GM13977 (cell line): ENCODE data around the gene PAPOLA.

Experiments used
- DNase-seq: peaks from one replicate; pipeline ENCODE4 v3.0.0; 2012; ENCODE audit warnings: low spot score
- CTCF ChIP-seq: IDR thresholded peaks from 2 replicates; pipeline ENCODE4 v1.5.1; 2012; ENCODE audit warnings: mild to moderate bottlenecking, control low read depth; ENCODE audit not compliant: insufficient read depth; ENCODE audit errors: extremely low read depth, missing control alignments
- in situ Hi-C: fragments of 300-500 bp; cut with MboI; formaldehyde crosslinking; loops from one replicate; pipeline ENCODE4 v1.12.0; 2022; ENCODE audit warnings: low sequenced_read_pairs, low pct_unique_long_range_greater_than_20kb, mixed read lengths, inconsistent platforms; ENCODE audit not compliant: unreplicated experiment

Gene PAPOLA

GRCh38 chr14:96515731-96516130, 13.5 kb downstream of the PAPOLA start:
- no peak for DNase-seq
- in situ Hi-C loops, result no loop called here
- no peak for TF ChIP-seq CTCF

GRCh38 chr14:96516351-96516750, 14.2 kb downstream of the PAPOLA start:
- in situ Hi-C loops, result no loop called here
- TF ChIP-seq CTCF, result no peak
- no peak for DNase-seq

- in situ Hi-C loops, result no loop called here
- TF ChIP-seq CTCF, result no peak
- no peak for DNase-seq
Measured at GRCh38 chr14:96519970-96520369, 17.8 kb downstream of the PAPOLA start.

- in situ Hi-C loops, result no loop called here
- no peak for TF ChIP-seq CTCF
- no peak for DNase-seq
Measured at GRCh38 chr14:96525452-96525851, 23.3 kb downstream of the PAPOLA start.

- in situ Hi-C loops, result no loop called here
- DNase-seq, result no peak
- TF ChIP-seq CTCF, result no peak
Measured at GRCh38 chr14:96532632-96533031, 30.4 kb downstream of the PAPOLA start.

- in situ Hi-C loops, result no loop called here
- DNase-seq, result no peak
- TF ChIP-seq CTCF, result no peak
Measured at GRCh38 chr14:96536807-96537206, 34.6 kb downstream of the PAPOLA start.
